ENCODE measurements around the gene FAHD2A. TPM values are rescaled to one million over a fixed set of nuclear protein-coding genes. Genes with fewer than 3 reads are reported as not detected.
"Not testable (repeated sequence)": the region's sequence is repeated elsewhere in the genome, so short reads cannot be mapped to it uniquely, and the experiment has no call there.

FAHD2A gene
- total RNA-seq, 2 donors from 2014 or later: 11.7 to 23.6 TPM

DNA sequence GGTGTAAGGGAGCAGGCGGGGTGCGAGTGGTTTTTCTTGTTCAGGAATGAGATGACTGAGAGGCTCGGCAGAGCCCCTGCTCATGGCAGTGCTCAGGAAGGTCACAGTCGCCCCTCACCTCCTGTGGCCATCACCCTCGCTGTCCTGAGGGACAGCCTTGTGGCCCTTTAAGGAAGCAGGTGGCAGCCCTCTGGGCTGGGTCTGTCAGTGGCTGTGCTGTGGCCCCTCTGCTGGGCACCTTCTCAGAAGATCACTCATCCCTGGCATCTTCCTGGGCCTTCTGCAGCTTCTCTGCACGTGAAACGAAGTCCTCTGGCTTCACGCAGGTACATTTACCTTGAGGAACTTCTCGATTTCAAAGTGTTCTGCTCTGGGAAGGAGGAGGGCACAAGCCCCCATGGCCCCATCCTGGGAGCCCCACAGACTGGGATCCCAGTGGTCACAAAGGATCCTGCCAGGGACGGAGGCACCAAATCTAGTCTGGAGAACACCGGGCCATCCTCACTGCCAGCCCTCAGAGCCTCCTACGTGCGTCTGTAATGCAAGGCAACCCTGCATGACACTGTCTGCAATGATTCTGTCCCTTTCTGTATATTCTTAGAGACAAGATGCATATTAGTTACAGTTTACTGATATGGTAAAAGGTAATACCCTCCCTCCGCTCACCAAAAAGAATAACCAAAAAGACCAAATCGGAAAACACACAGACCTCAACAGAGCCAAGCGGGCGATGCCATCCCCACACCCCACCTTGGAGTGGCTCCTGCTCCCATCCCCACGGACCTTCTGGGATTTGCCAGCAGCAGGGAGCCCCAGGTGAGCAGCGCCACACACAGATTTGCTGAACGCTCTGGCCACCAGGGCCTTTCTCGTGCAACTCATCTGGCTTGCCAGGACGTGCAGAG is 25.9 kb upstream of the FAHD2A start:
- Histone ChIP-seq H3K4me1 (ENCODE audit: control insufficient read depth in 1 of 2, low read depth in 2 of 2) (no peaks in the 10 kb centered on the region), H3K27me3 (replicated peaks; ENCODE audit: insufficient read depth) (no peaks in the 10 kb centered on the region), H3K9me3 (no peaks in the 10 kb centered on the region), H3K36me3 (peaks cover 3% of the 10 kb centered on the region), H3K27ac (no peak overlapping the region), H3K4me3 (no peak overlapping the region)
- DNase-seq (ENCODE audit: low spot score): no peak
- no peak for ATAC-seq (ENCODE audit: insufficient number of reproducible peaks, low FRiP score, low read depth)
- TF ChIP-seq, protein P1, sequence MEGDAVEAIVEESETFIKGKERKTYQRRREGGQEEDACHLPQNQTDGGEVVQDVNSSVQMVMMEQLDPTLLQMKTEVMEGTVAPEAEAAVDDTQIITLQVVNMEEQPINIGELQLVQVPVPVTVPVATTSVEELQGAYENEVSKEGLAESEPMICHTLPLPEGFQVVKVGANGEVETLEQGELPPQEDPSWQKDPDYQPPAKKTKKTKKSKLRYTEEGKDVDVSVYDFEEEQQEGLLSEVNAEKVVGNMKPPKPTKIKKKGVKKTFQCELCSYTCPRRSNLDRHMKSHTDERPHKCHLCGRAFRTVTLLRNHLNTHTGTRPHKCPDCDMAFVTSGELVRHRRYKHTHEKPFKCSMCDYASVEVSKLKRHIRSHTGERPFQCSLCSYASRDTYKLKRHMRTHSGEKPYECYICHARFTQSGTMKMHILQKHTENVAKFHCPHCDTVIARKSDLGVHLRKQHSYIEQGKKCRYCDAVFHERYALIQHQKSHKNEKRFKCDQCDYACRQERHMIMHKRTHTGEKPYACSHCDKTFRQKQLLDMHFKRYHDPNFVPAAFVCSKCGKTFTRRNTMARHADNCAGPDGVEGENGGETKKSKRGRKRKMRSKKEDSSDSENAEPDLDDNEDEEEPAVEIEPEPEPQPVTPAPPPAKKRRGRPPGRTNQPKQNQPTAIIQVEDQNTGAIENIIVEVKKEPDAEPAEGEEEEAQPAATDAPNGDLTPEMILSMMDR (IDR thresholded peaks at IDR 0.05): no peak

DNA sequence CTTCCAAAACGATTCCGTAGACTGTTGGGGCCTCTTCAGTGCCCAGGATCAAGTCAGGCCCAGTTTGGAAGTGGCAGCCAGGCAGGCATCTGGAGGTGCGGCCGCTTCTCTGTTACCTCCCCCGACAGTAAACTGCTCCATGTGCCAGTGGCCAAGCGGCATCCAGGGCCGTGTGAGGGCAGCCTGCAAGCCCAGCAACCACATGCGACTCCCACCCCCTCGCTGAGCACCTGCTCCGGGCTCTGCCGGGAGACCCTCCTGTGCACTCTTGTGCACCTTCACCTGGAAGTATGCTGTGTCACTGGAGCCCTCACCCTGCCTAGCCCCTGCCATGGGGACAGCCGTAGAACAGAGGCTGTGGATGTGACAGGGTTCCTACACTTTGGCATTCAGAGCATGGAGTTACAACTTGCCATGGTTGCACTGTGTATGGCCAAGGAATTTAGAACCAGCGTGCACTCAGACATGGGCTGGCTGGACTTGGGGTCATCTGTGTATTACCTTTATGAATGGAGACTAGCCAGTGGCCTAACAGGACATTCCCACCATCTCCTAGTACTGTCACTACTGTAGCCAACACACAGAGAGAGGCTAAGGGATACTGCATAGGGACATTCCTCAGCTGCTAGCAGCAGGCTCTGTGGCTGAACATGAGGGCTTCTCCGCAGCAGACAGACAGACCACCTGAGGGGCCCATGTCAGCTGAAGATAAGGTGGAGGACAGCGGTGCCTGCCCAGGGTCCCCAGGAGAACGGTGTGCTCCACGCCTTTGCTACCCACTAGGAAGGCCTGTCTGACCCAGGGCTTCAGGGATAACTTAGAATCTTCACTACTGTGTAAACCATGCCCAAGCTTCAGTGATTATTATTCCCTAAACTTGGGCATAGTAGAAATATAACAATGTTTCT is 25.0 kb upstream of the FAHD2A start:
- H3K36me3 ChIP-seq: peaks cover 3% of the 10 kb centered on the region
- H3K27ac ChIP-seq: no peak overlapping the region
- H3K27me3 ChIP-seq (replicated peaks; ENCODE audit: insufficient read depth): no peaks in the 10 kb centered on the region
- H3K4me3 ChIP-seq: no peak overlapping the region
- DNase-seq (ENCODE audit: low spot score) (no peak), ATAC-seq (ENCODE audit: insufficient number of reproducible peaks, low FRiP score, low read depth) (no peak)
- H3K4me1 ChIP-seq (ENCODE audit: control insufficient read depth in 1 of 2, low read depth in 2 of 2): no peaks in the 10 kb centered on the region
- H3K9me3 ChIP-seq: no peaks in the 10 kb centered on the region
- TF ChIP-seq, protein P1 (IDR thresholded peaks at IDR 0.05): no peak

DNA sequence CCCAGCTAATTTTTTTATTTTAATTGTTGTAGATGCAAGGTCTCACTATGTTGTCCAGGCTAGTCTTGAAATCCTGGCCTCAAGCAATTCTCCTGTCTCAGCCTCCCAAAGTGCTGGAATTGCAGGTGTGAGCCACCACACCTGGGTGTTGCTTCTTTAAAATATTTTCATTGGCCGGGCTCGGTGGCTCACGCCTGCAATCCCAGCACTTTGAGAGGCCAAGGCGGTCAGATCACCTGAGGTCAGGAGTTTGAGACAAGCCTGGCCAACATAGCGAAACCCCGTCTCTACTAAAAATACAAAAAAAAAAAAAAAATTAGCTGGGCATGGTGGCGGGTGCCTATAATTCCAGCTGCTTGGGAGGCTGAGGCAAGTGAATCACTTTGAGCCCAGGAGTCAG is 24.2 kb upstream of the FAHD2A start:
- H3K27me3 ChIP-seq (replicated peaks; ENCODE audit: insufficient read depth); DNase-seq (ENCODE audit: low spot score); H3K9me3 ChIP-seq; H3K4me1 ChIP-seq (ENCODE audit: control insufficient read depth in 1 of 2, low read depth in 2 of 2); ATAC-seq (ENCODE audit: insufficient number of reproducible peaks, low FRiP score, low read depth); H3K4me3 ChIP-seq; H3K27ac ChIP-seq; H3K36me3 ChIP-seq: not testable (repeated sequence)

DNA sequence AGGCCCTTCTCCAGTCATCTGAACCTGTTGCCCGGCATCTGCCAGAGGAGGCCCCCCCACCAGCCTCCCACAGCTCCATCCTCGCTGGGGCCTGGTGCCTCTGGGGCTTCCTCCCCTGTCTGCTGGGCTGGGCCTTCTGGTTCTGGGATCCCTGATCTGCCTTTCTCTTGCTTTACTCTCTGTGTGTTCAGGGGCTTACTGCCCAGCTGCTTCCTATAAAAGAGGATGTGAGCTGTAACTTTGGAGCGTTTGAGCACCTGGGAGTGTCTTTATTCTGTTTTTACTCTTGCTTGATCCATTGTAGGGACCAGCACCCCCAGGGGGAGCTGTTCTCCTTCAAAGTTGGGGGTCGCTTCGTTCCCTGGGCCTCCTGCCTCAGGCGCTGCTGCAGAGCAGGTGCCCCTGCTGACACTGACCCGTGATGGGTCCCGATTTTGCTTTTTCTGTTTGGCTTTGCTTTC is 23.1 kb upstream of the FAHD2A start:
- H3K4me3 ChIP-seq: no peak overlapping the region
- H3K4me1 ChIP-seq (ENCODE audit: control insufficient read depth in 1 of 2, low read depth in 2 of 2): peaks cover 0 to 3% of the 10 kb centered on the region in 2 donors
- peaks cover 3% of the 10 kb centered on the region for H3K36me3 ChIP-seq
- H3K9me3 ChIP-seq: no peaks in the 10 kb centered on the region
- H3K27me3 ChIP-seq (replicated peaks; ENCODE audit: insufficient read depth): no peaks in the 10 kb centered on the region
- no peak for ATAC-seq (ENCODE audit: insufficient number of reproducible peaks, low FRiP score, low read depth)
- DNase-seq (ENCODE audit: low spot score): no peak
- no peak overlapping the region for H3K27ac ChIP-seq
- TF ChIP-seq, protein P1 (IDR thresholded peaks at IDR 0.05): no peak

DNA sequence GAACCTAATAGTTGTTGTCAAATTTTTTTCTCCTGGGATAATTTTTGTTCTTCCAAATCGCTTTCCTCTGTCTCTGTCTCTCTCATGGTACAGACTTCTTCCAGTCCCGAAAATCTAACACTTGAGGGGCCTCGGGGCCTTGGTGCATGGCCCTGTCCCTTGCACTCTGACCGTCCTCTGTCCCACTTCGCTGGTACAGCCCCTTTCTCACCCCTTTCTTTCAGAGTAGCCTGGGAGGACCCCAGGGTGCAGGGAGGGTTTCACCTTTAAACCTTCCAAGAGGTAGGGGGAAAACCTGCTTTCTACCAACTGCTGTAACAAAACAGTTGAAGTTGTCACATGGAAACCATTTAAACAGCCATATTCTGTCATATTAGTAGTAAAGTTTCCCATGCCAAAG is 22.2 kb upstream of the FAHD2A start:
- no peak for ATAC-seq (ENCODE audit: insufficient number of reproducible peaks, low FRiP score, low read depth)
- no peak for DNase-seq (ENCODE audit: low spot score)
- H3K9me3 ChIP-seq: no peaks in the 10 kb centered on the region
- H3K36me3 ChIP-seq: no peaks in the 10 kb centered on the region
- H3K27ac ChIP-seq: no peak overlapping the region
- TF ChIP-seq, protein P1 (IDR thresholded peaks at IDR 0.05): no peak
- H3K4me1 ChIP-seq (ENCODE audit: control insufficient read depth in 1 of 2, low read depth in 2 of 2): peaks cover 0 to 7% of the 10 kb centered on the region in 2 donors
- no peaks in the 10 kb centered on the region for H3K27me3 ChIP-seq (replicated peaks; ENCODE audit: insufficient read depth)
- H3K4me3 ChIP-seq: no peak overlapping the region
